Left renal cortex interstitium (tissue), 4 donors: ENCODE measurements around the gene SH3YL1. TPM values are rescaled to one million over a fixed set of nuclear protein-coding genes. Genes with fewer than 3 reads are reported as not detected.
"Not testable (repeated sequence)": the region's sequence is repeated elsewhere in the genome, so short reads cannot be mapped to it uniquely, and the experiment has no call there.

Experiments
- DNase-seq, 4 donors: peaks; one replicate each; pipeline ENCODE4 v3.0.0-alpha.2; 2013; ENCODE audit warnings: low read depth in 4 of 4, low spot score in 2 of 4, missing footprints in 1 of 4
- polyA plus RNA-seq, 4 donors: library from polyadenylated mRNA; unstranded; fragments of 120-200 nt; gene quantifications; one replicate each; pipeline ENCODE4 v1.2.1, GENCODE V29; 2013; ENCODE audit not compliant: insufficient read length in 4 of 4

The SH3YL1 gene
- polyA plus RNA-seq, 4 donors = 80.8 to 142 (median 101) TPM

- DNase-seq = no peak
These were observed 78.6 kb downstream of the SH3YL1 start for GRCh38 chr2:185221-185620.

- no peak for DNase-seq
These were observed 79.1 kb downstream of the SH3YL1 start for GRCh38 chr2:184695-185094.

- DNase-seq = no peak
These were observed 81.2 kb downstream of the SH3YL1 start for GRCh38 chr2:182509-183122.

- DNase-seq = no peak
These were observed 83.5 kb downstream of the SH3YL1 start for GRCh38 chr2:180311-180710.

- DNase-seq = no peak
These were observed 83.9 kb downstream of the SH3YL1 start for GRCh38 chr2:179886-180285.

- no peak for DNase-seq
These were observed 86.1 kb downstream of the SH3YL1 start for GRCh38 chr2:177733-178132.

- no peak for DNase-seq
These were observed 86.9 kb downstream of the SH3YL1 start for GRCh38 chr2:176917-177316.

- DNase-seq = no peak
These were observed 87.7 kb downstream of the SH3YL1 start for GRCh38 chr2:175880-176820.

- DNase-seq = peak in 3 of 4 donors; percentile 56 to 68 (median 65)
These were observed 88.6 kb downstream of the SH3YL1 start for GRCh38 chr2:175161-175786.

GRCh38 chr2:172120-172519 is 91.7 kb downstream of the SH3YL1 start:
- not testable (repeated sequence) for DNase-seq

GRCh38 chr2:169741-170140 is 94.1 kb downstream of the SH3YL1 start:
- no peak for DNase-seq

Other genes starting within 250 kb of the SH3YL1 start
- gene FAM110C, start 217.5 kb downstream of the SH3YL1 start, polyA plus RNA-seq = 10 to 100 TPM; 10.7 to 18.6 (median 11.2) TPM
- 100 to 1,000 TPM; 140 to 163 (median 150) TPM for gene ACP1, start 915 bp upstream of the SH3YL1 start, polyA plus RNA-seq
- 1 to 10 TPM; 5.3 to 6.1 (median 5.7) TPM for gene ALKAL2, start 24.1 kb upstream of the SH3YL1 start, polyA plus RNA-seq